HepG2 (cell line): Measurements from ENCODE around the gene ZDHHC11. TPM values are rescaled to one million over a fixed set of nuclear protein-coding genes. Genes with fewer than 3 reads are reported as not detected.
"Not testable (repeated sequence)": the region's sequence is repeated elsewhere in the genome, so short reads cannot be mapped to it uniquely, and the experiment has no call there.

Experiments used
- ATAC-seq: fragments of 200-7000 bp; cut with Tn5 transposase; 3 replicates; pipeline ENCODE4 v1.9.1; 2020; ENCODE audit warnings: mild to moderate bottlenecking, moderate library complexity
- BruUV-seq: library from RNA; stranded (reverse); fragments of 400-500 nt; replicated peaks from 2 replicates; lab custom pipeline; 2021; lab: Mats Ljungman, UMichigan
- CTCF ChIA-PET: fragments of 300-600 bp; formaldehyde crosslinking; extraction: SDS; loops from one replicate; lab custom pipeline; 2021; ENCODE audit warnings: low total read pairs, inconsistent platforms, low intra/inter-chr PET ratio; lab: Yijun Ruan, JAX
- POLR2A ChIA-PET: fragments of 350-600 bp; sonication (Branson Sonifier 250); formaldehyde crosslinking; loops from one replicate; lab custom pipeline; 2020; ENCODE audit warnings: antibody characterized with exemption, inconsistent platforms; lab: Yijun Ruan, JAX
- DNase-seq: peaks from one replicate; pipeline ENCODE4 v3.0.0-alpha.2; 2015; ENCODE audit warnings: low spot score
- FAIRE-seq: peaks from 3 replicates; lab custom pipeline; 2011; peaks lifted over from hg19 to GRCh38; lab: Jason Lieb, UNC
- H2AFZ ChIP-seq: one replicate; pipeline ENCODE4 v1.6.1; 2011; ENCODE audit warnings: low read length, inconsistent platforms
- H3K27ac ChIP-seq: fragments of 300-600 bp; 3 replicates; pipeline ENCODE4 v1.8.0; 2011; ENCODE audit warnings: mixed run types, mild to moderate bottlenecking, mixed read lengths, low read length, inconsistent platforms; ENCODE audit not compliant: insufficient read depth; ENCODE audit errors: extremely low read length
- H3K27me3 ChIP-seq, 2 experiments: fragments of 200-600 bp in 1 of 2; 2 replicates in 1 of 2; 3 replicates in 1 of 2; pipeline versions ENCODE4 v1.6.0 to v1.8.0; 2011; ENCODE audit warnings: low read length in 2 of 2, mild to moderate bottlenecking in 2 of 2, moderate library complexity in 2 of 2, inconsistent platforms in 1 of 2; ENCODE audit not compliant: insufficient read depth in 2 of 2, control insufficient read depth in 1 of 2
- H3K36me3 ChIP-seq, 2 experiments: fragments of 200-600 bp in 1 of 2; replicated peaks in 1 of 2; 2 replicates in 1 of 2; 3 replicates in 1 of 2; pipeline versions ENCODE4 v1.5.1 to v1.8.0; 2011; ENCODE audit warnings: low read length in 2 of 2, inconsistent platforms in 1 of 2; ENCODE audit not compliant: insufficient read depth in 2 of 2, control insufficient read depth in 1 of 2
- H3K4me1 ChIP-seq: 2 replicates; pipeline ENCODE4 v1.5.1; 2012; ENCODE audit warnings: low read length, inconsistent platforms; ENCODE audit not compliant: insufficient read depth
- H3K4me2 ChIP-seq: 2 replicates; pipeline ENCODE4 v1.6.0; 2011; ENCODE audit warnings: low read depth, low read length, inconsistent platforms
- H3K4me3 ChIP-seq, 3 experiments: fragments of 200-600 bp in 1 of 3; sonication (generic), shearing (Covaris generic) in 1 of 3; replicated peaks in 1 of 3; 2 replicates each; pipeline ENCODE4 v1.5.1; 2011 to 2016; ENCODE audit warnings: low read length in 3 of 3, inconsistent platforms in 2 of 3, low read depth in 2 of 3, mild to moderate bottlenecking in 2 of 3, control low read depth in 1 of 3, mixed read lengths in 1 of 3; ENCODE audit not compliant: insufficient read depth in 1 of 3
- H3K79me2 ChIP-seq: one replicate; pipeline ENCODE4 v1.6.1; 2011; ENCODE audit warnings: low read length, inconsistent platforms; ENCODE audit not compliant: insufficient read depth
- H3K9ac ChIP-seq: 2 replicates; pipeline ENCODE4 v1.6.0; 2011; ENCODE audit warnings: mild to moderate bottlenecking, low read depth, low read length, inconsistent platforms; ENCODE audit not compliant: insufficient read depth
- H3K9me3 ChIP-seq: 2 replicates; pipeline ENCODE4 v1.5.1; 2012; ENCODE audit warnings: mild to moderate bottlenecking, low read length
- H4K20me1 ChIP-seq: 2 replicates; pipeline ENCODE4 v1.6.0; 2011; ENCODE audit warnings: inconsistent platforms, mild to moderate bottlenecking, low read length, moderate library complexity; ENCODE audit not compliant: insufficient read depth
- BHLHE40 ChIP-seq: IDR thresholded peaks from 2 replicates; pipeline ENCODE4 v1.6.1; 2011; ENCODE audit warnings: low read length, improper control_type of control experiment
- EEA1 ChIP-seq: sonication (generic); formaldehyde crosslinking; IDR thresholded peaks from 2 replicates; pipeline ENCODE4 v1.5.1; 2020; ENCODE audit warnings: mild to moderate bottlenecking, missing genetic modification reagents, borderline replicate concordance
- HMG20B ChIP-seq: conservative IDR thresholded peaks from 2 replicates; pipeline ENCODE4 v1.6.1; 2016; ENCODE audit warnings: missing genetic modification reagents, missing compliant biosample characterization
- JDP2 ChIP-seq: sonication (generic); formaldehyde crosslinking; IDR thresholded peaks from 2 replicates; pipeline ENCODE4 v1.8.1; 2022; ENCODE audit warnings: missing genetic modification reagents, borderline replicate concordance
- SIN3A ChIP-seq: IDR thresholded peaks from 2 replicates; pipeline ENCODE4 v1.6.1; 2011; ENCODE audit warnings: low read depth, mild to moderate bottlenecking, control low read depth, low read length, borderline replicate concordance
- ZSCAN25 ChIP-seq: sonication (generic); formaldehyde crosslinking; IDR thresholded peaks from 2 replicates; pipeline ENCODE4 v1.8.0; 2022; ENCODE audit warnings: mild to moderate bottlenecking, missing genetic modification reagents
- WGBS: methylation state at CpG from one replicate; pipeline ENCODE4 v1.1.6; 2017; ENCODE audit warnings: low lambda C conversion rate; 5-methylcytosine and 5-hydroxymethylcytosine counted together
- in situ Hi-C: cut with HindIII; loops from 2 replicates; pipeline ENCODE4 v1.10.0; 2017; ENCODE audit warnings: low pct_unique_long_range_greater_than_20kb; ENCODE audit not compliant: extremely low pct_ligation_motif_present
- intact Hi-C: fragments of 100-400 bp; cut with micrococcal nuclease; formaldehyde crosslinking; loops from one replicate; pipeline ENCODE4 v1.10.0; 2022; ENCODE audit not compliant: unreplicated experiment
- polyA plus RNA-seq, 8 experiments: library from polyadenylated mRNA; depleted of rRNA in 3 of 8; stranded (reverse) in 7 of 8; unstranded in 1 of 8; fragments of >200 nt; fragmentation: Illumina TruSeq in 4 of 8; extraction: Trizol in 4 of 8; gene quantifications; 2 replicates each; pipeline versions ENCODE4 v1.2.1 to v1.2.3, GENCODE V29; 2011 to 2016; ENCODE audit warnings: low read depth in 4 of 8, missing spikeins in 1 of 8, mixed read lengths in 1 of 8; ENCODE audit not compliant: insufficient read depth in 1 of 8
- total RNA-seq, 5 experiments: library from RNA; depleted of rRNA; stranded (reverse); fragments of >200 nt; fragmentation: Illumina TruSeq; extraction: Trizol; gene quantifications; 2 replicates each; pipeline ENCODE4 v1.2.3, GENCODE V29; 2016; ENCODE audit warnings: low read depth in 1 of 5

The ZDHHC11 gene
- total and polyA plus RNA-seq, 2 of the 13 experiments (the other 11 are each of a cell fraction or from before 2014, with no cell fraction given) = 2.1 to 4.0 TPM

DNA sequence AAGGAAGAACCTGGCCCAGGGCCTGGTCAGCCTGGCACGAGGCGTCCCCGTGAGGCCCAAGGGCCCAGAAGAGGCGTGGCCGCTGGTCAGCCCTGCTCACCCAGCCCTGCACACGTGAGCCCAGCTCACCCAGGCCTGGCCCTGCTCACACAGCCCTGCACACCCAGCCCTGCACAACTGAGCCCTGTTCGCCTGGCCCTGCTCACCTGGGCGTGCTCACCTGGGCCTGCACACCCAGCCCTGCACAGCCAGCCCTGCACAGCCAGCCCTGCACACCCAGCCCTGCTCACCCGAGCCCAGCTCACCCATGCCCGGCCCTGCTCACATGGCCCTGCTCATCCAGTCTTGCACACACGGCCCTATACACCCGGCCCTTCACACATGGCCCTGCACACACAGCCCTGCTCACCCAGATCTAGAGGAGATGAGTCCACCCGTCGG is 2.1 kb downstream of the ZDHHC11 start:
- Histone ChIP-seq H3K27me3 (peaks cover 1 to 17% of the 10 kb centered on the region in 2 experiments; a peak in 3 of 5 replicates), H3K4me3 (no peak overlapping the region), H3K79me2 (no peaks in the 10 kb centered on the region), H3K9ac (no peak overlapping the region), H3K4me1 (peaks cover 39% of the 10 kb centered on the region), H3K9me3 (no peaks in the 10 kb centered on the region), H4K20me1 (peaks cover 2% of the 10 kb centered on the region; the same call in 1 of the 2 replicates), H2AFZ (no peak overlapping the region), H3K36me3 (no peaks in the 10 kb centered on the region), H3K4me2 (no peak overlapping the region), H3K27ac (no peak overlapping the region)
- ATAC-seq (no peak), FAIRE-seq (no peak), DNase-seq (no peak)
- ChIA-PET CTCF (no interaction called here), POLR2A (no interaction called here)
- WGBS = no CpG with 5 or more reads among the region's 14 CpGs
- BruUV-seq = no TSS peak
- intact Hi-C loops (no loop called here), in situ Hi-C loops (no loop called here)
- TF ChIP-seq EEA1 (CRISPR knock-in tag) (no peak), BHLHE40 (peak; percentile 17; the same call in 1 of the 2 replicates), HMG20B (CRISPR knock-in tag) (no peak), SIN3A (no peak), JDP2 (no peak), ZSCAN25 (CRISPR knock-in tag) (peak; percentile 70)

DNA sequence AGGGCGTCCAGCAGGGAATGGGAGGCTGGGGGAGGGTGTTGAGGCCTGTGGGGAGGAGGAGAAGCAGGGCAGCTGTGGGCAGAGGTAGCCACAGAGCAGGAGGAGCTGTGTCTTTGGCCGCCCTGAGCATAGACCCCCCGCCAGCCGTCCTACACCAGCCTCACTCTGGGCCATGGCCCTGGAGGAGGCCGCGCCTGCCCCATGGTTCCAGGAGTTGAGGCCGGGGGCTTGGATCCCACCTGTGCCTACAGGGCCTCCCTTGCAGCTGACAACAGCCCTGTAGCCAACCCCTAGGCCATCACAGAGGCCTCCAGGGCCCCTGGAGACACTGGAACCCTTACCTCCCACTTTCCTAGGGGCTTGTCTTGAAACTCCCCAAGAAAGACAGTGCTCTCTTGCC is 3.0 kb downstream of the ZDHHC11 start:
- DNase-seq, H3K9me3 ChIP-seq, H3K9ac ChIP-seq, H4K20me1 ChIP-seq, FAIRE-seq, ATAC-seq, in situ Hi-C loops, H3K4me3 ChIP-seq, H3K79me2 ChIP-seq, POLR2A ChIA-PET, BruUV-seq, CTCF ChIA-PET, H3K36me3 ChIP-seq, intact Hi-C loops, H3K27ac ChIP-seq, H3K4me2 ChIP-seq, H2AFZ ChIP-seq: not testable (repeated sequence)
- Histone ChIP-seq H3K27me3 (peaks cover 1 to 17% of the 10 kb centered on the region in 2 experiments; a peak in 3 of 5 replicates), H3K4me1 (peaks cover 39% of the 10 kb centered on the region)
- 93% methylated on average over 3 of the region's 7 CpGs for WGBS

DNA sequence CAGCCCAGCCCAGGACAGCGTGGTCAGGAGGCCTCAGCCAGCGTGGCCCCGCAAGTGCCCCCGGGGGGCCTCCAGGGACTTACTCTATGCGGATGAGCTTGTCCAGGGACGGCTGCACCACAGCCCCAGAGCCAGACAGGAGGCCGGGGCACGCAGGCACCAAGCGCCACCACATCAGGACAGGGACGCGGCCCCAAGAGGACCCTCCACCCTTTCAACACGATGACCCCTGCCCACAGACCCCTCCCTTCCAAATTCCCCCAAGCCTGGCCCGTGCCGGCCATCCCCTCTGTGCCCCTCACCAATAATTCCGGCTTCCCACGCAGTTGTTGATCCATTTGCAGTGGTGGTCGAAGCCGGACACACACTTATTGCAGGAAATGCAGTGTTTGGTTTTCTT is 3.6 kb downstream of the ZDHHC11 start:
- intact Hi-C loops, POLR2A ChIA-PET, H2AFZ ChIP-seq, H4K20me1 ChIP-seq, ATAC-seq, FAIRE-seq, BruUV-seq, H3K79me2 ChIP-seq, H3K36me3 ChIP-seq, H3K4me2 ChIP-seq, in situ Hi-C loops, H3K9ac ChIP-seq, CTCF ChIA-PET, H3K9me3 ChIP-seq, DNase-seq, H3K27ac ChIP-seq, H3K4me3 ChIP-seq: not testable (repeated sequence)
- 84% methylated on average over 7 of the region's 18 CpGs for WGBS
- Histone ChIP-seq H3K27me3 (peaks cover 1 to 11% of the 10 kb centered on the region in 2 experiments; a peak in 3 of 5 replicates), H3K4me1 (peaks cover 36% of the 10 kb centered on the region)

DNA sequence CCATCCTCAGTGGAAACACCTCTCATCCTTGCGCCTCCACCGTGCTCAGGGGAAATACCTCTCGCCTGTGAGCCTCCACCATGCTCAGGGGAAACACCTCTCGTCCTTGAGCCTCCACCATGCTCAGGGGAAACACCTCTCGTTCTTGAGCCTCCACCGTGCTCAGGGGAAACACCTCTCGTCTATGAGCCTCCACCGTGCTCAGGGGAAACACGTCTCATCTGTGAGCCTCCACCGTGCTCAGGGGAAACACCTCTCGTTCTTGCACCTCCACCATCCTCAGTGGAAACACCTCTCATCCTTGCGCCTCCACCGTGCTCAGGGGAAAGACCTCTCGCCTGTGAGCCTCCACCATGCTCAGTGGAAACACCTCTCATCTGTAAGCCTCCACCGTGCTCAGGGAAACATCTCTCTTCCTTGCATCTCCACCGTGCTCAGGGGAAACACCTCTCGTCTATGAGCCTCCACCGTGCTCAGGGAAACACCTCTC is 4.1 kb downstream of the ZDHHC11 start:
- H3K79me2 ChIP-seq, DNase-seq, POLR2A ChIA-PET, H3K9me3 ChIP-seq, H3K9ac ChIP-seq, in situ Hi-C loops, H3K4me2 ChIP-seq, H3K36me3 ChIP-seq, CTCF ChIA-PET, ATAC-seq, H2AFZ ChIP-seq, BruUV-seq, intact Hi-C loops, H4K20me1 ChIP-seq, H3K4me3 ChIP-seq, H3K27me3 ChIP-seq, H3K27ac ChIP-seq: not testable (repeated sequence)
- FAIRE-seq = peak; percentile 75
- peaks cover 31% of the 10 kb centered on the region for H3K4me1 ChIP-seq
- 55% methylated on average over 18 of the region's 18 CpGs for WGBS
